Peyer's patch (tissue), 4 donors: Measurements from ENCODE around the gene CHSY1.

Experiments
- POLR2A ChIP-seq, 2 donors: fragments of 450-650 bp; IDR thresholded peaks; one replicate each; pipeline ENCODE4 v1.5.1; 2017; ENCODE audit warnings: antibody characterized with exemption in 2 of 2, mild to moderate bottlenecking in 2 of 2, moderate library complexity in 2 of 2
- TF ChIP-seq, protein P1 (sequence below), 6 experiments: fragments of 450-650 bp in 4 of 6; fragments of 200-600 bp in 2 of 6; sonication (generic) in 1 of 6; IDR thresholded peaks; one replicate each; pipeline ENCODE4 v1.5.1; 2017 to 2019; ENCODE audit warnings: antibody characterized with exemption in 6 of 6, mild to moderate bottlenecking in 3 of 6, moderate library complexity in 1 of 6

DNA sequence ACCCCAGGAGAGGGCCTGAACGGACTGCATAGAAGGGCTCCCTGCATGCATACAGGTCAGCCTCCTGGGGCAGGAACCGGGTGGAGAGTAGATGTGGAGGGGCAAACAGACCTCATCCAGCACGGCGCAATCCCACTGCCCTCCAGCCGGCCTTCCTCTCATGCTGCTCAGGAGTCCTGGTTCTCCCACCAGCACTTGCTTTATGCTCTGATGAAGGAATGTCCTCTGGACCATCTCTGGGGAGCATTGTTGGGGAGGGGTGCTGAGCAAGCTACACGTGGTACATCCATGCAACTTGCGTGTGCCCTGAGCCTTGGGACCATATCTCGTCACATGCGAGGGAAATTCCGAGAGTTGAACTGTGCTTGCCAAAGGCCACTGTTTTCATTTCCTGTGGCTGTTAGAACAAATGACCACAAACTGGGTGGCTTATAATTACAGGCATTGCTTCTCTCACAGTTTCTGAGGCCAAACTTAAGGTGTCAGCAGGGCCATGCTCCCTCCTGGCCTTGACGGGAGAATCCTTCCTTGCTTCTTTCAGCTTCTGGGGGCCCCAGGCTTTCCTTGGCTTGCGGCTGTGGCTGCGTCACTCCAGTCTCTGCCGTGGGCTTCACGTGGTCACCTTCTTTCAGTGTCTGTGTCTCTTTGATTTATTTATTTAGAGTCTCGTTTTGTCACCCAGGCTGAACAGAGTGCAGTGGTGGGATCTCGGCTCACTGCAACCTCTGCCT is 13.2 kb upstream of the CHSY1 start:
- TF ChIP-seq, protein P1, sequence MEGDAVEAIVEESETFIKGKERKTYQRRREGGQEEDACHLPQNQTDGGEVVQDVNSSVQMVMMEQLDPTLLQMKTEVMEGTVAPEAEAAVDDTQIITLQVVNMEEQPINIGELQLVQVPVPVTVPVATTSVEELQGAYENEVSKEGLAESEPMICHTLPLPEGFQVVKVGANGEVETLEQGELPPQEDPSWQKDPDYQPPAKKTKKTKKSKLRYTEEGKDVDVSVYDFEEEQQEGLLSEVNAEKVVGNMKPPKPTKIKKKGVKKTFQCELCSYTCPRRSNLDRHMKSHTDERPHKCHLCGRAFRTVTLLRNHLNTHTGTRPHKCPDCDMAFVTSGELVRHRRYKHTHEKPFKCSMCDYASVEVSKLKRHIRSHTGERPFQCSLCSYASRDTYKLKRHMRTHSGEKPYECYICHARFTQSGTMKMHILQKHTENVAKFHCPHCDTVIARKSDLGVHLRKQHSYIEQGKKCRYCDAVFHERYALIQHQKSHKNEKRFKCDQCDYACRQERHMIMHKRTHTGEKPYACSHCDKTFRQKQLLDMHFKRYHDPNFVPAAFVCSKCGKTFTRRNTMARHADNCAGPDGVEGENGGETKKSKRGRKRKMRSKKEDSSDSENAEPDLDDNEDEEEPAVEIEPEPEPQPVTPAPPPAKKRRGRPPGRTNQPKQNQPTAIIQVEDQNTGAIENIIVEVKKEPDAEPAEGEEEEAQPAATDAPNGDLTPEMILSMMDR (IDR thresholded peaks at IDR 0.05), result no peak
- no peak for TF ChIP-seq POLR2A (IDR thresholded peaks at IDR 0.05)
